Stimulated activated CD8-positive, alpha-beta memory T cell treated with anti-CD3 and anti-CD28 coated beads, Interleukin-4, amount 100 ng/mL, for 24 hours (primary cell): ENCODE measurements around the gene TMEM178B.
"Not testable (repeated sequence)": the region's sequence is repeated elsewhere in the genome, so short reads cannot be mapped to it uniquely, and the experiment has no call there.

Source experiments
- DNase-seq: peaks from one replicate; pipeline ENCODE4 v3.0.0-alpha.2; 2020; ENCODE audit warnings: low read depth

TMEM178B gene

DNA sequence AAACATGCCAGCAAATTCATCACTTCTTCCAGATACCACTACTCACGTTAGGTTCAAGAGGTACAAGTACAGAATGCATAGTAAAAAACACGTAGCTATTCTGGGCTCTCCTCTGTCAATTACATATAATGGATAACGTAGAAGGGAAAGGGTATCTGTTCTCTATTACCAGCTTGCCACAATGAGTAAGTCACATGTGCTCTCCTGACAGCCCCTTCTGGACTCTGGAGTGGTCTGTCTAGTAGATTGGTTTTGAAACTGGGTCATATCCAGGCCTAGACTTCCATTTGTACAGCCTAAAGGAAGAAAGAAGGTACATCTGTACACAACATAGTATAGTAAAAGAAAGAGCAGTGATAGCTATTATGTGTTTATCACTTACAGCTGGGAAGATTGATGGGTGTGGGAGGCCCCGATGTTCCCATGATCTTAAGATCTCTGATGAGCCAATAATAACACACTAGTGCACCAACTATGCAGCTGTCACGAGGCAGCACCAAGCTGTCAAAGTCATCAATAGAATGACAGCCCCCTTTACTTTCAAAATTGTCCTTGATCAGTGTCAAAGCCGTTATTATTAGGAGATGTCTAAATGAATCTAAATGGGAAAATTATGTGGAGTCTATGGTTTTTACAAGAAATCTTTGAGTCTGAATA is 315.4 kb downstream of the TMEM178B start:
- DNase-seq, result no peak

DNA sequence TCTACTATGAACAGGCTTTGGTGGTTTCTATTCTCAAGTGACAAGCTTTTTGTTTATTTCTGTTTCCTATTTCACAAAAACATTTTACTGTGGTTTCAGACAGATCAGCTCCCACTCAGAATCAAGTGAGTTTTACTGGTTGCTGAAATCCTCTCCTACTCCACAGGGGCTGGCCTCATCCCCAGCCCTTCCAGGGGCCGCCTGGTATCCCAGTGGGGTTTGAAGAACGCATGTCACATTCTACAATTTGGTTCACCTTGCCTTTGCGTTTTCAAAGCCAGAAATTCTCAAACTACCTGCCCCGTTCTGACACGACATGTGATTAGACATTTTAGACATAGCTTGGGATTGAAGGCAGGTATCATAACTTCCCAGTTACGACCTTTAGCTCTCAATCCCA is 316.5 kb downstream of the TMEM178B start:
- DNase-seq, result no peak

DNA sequence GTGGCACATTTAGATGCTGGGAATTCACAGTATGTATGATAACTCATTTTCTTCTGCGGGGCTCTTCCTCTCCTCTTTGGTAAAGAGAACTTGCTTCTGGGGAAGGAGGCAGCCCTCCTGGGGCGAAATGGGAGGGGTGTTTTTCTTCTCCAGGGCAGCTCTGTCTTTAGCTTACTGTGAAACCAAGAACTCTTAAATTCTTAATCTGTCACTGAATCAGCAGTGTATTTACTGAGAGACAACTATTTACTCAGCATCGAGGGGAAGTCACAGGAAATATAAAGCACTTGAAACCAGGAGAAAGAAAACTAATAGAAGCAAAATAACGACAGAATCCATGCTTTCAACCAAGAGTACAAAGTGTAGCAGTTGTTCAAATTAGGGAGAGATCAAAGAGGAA is 319.2 kb downstream of the TMEM178B start:
- DNase-seq, result no peak

DNA sequence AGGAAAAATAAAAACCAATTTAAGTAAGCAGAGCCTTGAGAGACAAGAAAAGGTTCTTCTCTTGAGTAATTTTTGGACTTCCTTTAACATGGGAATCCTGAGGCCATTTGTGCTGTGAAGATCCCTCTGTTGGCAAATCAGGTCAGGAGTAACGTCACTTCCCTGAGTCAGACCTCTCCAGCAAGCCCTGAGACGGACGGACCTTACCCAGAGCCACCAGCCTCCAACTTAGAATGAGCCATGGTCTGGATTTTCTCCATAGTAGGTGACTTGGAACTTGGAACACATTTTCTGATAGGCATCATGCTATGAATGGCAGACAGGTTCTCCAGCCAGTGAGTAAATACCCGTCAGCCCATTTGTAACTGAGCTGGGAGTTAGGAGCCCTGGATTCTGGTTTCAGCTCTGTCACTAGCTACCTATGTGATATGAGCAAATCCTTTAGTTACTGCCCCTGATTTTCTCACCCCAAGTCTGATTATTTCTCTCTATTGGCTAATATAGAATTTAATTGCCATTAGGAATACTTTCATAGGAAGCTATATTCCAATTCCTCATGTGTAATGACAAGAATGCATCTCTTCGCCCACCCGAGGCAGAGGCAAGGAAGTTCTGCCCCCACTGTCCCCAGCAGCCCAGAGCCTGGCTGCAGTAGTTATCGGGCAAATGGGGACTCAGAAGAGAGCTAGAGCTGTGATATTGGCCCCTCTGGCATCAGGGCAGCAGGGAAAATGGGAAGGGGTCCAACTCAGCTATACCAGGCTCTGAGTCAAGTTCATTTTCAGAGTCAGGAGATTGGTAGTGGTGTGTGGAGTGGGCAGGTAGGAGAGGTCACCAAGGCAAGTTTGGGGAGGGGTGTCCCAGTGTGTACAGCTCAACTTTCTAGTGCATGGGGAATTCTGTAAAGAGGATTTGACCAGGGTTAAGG is 323.6 kb downstream of the TMEM178B start:
- no peak for DNase-seq

DNA sequence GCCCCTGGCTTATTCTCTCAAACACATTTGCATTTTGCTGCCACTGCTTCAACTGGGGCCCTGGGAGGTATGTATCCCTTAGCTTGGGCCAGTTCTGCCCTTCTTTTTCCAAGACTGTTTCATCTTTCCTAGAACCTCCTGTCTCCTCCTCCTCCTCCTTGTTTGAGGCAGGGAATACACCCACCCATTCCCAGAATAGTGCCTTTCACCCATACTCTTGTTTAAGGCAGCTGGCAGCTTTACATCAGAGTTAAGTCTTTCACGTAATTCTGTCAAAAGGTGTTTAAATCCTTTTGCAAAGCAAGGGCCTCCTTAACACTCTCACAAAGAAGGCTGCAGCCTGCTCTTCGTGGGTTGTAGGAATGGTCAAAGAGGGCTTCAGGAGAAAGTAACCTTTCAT is 326.5 kb downstream of the TMEM178B start:
- no peak for DNase-seq

DNA sequence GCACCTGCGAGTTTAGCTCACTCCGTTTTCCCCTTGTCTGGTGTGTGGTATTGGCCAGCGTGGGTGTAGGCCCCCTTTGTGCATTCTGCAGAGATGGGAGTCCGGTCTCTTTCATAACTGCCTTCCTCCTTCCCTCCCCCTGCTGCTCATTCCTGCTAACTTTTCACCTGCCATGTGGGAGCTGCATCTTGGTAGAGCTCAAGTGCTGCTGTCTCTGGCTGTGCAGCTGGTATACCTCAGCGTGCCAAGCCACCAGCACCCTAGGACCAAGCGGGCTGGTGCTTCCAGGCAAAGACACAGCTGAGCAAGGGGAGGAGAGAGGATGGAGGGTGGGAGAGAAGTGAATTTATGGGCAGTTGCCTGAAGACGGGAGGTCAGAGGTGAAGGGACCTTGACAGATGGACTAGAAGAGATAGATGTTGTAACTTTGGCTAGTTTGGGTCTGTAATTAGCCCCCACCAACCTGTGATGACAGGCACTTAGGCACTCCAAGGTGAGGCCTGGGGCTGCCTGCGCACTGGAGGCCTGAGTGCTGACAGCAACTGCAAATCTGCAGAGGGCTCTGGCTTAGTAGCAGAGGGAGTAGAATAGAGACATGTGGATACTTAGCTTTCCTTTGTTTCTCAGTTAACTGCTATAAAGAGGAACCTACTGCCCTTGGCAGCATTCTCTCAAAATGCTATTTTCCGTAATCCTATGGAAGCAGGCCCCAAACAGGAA is 328.6 kb downstream of the TMEM178B start:
- DNase-seq, result no peak

DNA sequence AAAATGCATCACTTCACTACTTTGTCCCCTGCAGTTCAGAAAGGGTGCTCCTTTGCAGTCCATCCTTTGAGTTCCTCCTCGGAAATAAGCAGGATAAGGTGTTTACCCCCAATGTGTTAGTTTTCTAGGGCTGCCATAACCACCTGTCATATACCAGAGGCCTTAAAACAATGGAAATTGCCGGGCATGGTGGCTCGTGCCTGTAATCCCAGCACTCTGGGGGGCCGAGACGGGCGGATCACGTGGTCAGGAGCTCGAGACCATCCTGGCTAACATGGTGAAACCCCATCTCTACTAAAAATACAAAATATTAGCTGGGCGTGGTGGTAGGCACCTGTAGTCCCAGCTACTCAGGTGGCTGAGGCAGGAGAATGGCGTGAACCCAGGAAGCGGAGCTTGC is 330.0 kb downstream of the TMEM178B start:
- DNase-seq, result not testable (repeated sequence)

DNA sequence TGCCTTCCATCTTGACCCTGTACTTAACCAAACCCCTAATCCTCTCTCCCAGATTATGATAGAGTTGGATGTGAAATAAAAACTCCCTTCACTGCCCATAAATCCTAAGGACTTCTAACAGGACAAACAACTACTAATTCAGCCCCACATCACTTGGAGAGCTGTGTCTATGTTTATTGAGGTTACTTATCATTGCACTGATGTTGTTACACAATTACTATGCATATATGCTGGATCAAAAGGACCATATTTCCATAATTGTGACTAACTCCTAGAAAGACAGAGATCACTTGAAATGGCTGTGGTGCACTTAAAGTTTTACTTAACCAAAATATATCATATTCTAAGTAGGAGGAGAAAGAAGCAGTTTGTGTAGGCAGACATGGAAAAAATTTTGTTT is 332.5 kb downstream of the TMEM178B start:
- DNase-seq, result no peak

DNA sequence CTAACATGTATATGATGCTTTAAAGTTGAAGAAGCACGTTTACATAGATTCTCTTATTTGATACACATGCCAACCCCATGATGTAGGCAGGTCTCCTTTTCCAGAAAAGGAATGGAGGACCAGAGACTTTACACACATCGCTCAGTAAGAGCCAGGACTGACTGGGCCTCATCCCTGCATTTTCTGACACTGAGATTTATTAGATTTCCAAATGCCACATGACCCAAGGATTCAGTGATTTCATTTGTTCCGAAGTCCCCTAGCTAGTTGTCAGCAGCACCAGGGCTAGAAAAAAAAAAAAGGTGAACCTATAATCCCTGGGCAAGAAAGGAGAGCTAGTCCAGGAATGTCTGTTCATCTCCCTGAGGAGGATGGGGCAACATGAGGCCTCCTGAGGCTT is 334.0 kb downstream of the TMEM178B start:
- DNase-seq, result no peak

DNA sequence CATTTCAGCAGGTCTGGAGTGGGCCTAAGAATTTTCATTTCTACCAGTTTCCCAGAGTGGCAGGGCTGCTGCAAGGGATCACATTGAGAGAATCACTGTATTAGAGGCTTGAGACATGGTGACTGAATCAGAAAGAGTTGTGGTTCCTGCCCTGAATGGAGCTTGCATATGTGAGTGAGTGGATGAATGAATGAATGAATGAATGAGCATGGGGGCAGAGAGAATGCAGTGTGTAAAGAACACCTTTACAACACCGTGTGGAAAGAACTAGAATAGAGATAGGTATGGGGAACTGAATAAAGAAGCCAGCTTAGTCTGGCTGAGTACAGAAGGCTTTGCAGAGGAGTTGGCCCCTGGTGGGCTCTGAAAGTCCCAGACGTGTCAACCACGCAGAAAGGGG is 334.6 kb downstream of the TMEM178B start:
- no peak for DNase-seq

DNA sequence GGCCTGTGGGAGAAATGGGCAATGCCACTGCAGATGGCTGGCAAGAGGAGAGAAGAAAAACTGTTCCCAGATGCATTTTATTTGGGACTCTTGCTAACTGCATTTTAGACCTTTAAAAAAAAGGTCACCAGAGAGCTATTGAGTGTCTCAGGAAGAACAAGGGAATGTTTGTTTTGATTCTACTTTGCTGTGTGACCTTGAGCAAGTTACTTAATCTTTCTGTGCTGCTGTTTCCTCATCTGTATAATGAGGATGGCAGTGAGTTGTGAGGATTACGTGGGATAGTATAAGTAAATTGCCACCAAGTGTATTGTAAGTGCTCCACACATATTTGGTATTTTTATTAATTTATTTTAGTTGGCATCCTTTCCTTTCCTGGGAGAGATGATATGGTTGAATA is 335.4 kb downstream of the TMEM178B start:
- no peak for DNase-seq

DNA sequence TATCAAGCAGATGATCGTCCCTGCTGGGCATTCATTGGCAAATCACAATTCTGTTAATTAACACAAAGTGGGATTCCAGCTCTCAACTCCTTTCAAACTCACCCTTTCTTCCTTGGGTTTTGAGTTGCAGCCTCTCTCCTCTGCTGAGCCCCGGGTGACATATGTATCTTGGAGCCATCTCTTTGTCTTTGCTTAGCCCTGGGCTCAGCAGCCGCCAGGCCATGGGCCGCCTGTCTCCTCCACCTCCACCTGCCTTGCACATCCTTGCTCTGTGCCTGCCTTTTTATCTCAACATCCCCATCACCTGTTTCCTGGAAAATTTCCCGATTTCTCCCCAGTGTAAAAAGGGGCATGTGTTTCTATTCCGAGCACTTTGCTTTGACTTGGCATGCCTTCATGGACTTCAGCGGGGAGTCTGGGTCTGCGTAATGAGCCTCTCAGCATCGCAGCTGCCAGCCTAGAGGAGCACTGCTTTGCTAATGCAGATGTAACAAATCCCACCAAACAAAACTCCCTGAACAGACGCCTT is 336.0 kb downstream of the TMEM178B start:
- DNase-seq, result no peak

DNA sequence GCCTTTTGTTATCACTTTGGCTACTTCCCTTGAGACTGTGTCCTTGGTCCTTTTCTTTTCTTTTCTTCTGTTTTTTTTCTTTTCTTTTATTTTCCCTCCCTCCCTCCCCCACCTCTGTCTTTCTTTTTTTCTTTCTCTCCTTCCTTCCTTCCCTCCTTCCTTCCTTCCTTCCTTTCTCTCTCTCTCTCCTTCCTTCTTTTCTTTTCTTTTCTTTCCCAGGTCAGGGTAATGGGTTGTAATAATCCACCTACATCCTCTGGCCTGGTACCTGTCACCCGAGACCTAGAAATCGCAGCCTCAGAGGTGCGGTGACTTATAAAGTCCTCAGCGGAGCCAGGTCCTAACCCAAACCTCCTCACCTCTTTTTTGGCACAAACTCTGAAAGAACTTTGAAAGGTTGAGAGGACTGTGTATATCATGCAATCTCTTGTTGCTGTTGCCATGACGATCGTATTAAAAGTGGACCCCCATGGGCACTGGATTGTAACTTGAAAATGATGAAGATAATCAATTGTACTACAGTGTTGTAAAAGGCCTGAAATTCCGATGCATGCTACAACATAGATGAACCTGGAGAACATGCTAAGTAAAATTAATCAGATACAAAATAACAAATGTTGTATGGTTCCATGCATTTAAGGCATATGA is 336.6 kb downstream of the TMEM178B start:
- no peak for DNase-seq

DNA sequence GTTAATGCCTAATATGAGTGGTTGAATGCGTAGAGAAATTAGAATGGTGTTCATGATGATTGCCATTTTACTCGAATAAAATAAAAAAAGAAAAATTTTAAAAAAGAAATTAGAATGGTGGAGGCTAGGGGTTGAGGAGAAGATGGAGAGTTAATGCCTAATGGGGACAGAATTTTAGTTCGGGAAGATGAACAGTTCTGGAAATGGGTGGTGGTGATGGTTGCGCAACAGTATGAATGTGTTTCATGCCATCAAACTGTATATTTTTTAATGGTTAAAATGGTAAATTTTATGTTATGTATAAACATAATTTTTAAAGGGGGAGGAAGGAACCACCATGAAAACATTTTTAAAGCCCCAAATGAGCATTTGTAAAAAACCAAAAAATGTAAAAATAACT is 337.3 kb downstream of the TMEM178B start:
- DNase-seq, result no peak

DNA sequence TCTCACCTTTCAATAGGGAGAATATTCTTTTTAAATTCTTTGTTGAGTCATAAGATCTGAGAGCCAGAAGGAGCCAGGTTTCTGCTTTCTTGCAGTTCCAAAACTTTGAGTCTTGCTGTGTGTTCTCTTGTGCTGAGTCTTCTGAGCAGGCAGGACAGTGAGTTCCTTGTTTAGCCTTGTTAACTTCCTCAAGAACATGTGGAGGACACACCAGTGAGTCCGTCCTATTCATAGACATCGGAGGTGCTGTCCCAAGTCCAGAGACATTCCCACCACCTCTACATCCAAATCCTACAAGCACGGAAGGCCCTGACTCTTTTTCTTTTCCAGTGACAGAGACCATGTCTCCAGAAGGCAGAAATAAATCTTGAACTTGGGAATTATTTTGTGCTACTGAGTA is 342.1 kb downstream of the TMEM178B start:
- no peak for DNase-seq

DNA sequence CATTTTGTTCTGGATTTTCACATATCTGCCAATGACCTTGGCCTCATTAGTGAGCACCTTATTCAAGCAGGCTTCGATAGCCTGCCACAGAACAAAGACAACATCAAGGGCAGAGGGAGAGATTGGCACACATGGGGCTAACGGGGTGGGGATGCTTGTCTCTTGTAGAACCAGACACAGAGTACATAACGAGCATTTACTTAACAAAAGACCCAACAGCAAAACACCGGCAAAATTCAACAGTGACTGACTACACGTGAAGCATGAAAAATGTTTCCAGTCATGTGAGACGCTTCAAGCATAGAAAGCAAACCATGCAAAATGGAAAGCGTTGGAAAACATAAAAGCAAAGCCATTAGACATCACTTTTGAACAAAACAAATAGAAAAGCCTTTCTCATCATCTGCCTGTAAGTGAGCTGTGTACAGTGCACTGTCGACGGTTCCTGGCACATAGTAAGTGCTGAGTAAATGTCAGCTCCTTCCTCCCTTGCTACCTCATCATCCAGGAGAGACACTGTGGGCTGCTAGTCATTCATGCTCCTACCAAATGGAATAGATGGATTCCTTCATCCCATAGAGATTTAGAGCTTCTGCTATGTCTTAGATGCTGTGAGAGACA is 342.9 kb downstream of the TMEM178B start:
- no peak for DNase-seq

DNA sequence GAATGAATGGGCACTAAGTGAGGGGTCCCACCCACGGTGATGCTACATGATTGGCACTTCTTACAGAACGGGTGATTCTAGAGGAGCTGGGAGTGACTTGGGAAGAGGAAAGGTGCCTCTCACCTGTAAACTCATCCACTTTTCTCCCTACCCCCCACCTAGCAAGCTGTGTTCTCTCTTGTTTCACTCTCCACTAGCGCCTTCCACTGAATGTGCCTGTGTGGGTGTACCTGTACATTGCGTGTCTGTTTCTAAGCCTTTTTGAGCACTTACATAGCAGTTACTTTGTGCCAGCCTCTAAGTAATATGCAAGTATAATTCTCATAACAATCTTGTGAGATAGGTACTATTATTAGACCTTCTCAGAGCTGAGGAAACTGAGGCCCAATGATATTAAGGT is 343.6 kb downstream of the TMEM178B start:
- DNase-seq, result no peak

DNA sequence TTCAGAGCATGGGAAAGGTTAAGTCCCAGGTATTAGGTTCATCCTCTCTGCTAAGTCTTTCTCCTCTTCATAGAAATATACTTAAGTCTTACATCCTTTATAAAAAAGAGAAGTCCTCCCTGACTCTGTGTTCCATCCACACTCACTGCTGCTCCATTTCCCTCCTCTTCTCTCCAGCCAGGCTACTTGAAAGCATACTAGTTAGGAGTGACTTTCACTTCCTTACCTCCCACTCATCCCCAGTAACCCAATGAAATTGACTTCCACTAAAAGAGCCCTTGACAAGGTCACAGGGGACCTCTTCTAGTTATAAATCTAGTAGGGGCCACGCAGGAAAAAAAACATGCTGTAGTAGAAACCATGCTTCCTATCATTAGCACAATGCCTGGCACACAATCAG is 344.2 kb downstream of the TMEM178B start:
- DNase-seq, result no peak

DNA sequence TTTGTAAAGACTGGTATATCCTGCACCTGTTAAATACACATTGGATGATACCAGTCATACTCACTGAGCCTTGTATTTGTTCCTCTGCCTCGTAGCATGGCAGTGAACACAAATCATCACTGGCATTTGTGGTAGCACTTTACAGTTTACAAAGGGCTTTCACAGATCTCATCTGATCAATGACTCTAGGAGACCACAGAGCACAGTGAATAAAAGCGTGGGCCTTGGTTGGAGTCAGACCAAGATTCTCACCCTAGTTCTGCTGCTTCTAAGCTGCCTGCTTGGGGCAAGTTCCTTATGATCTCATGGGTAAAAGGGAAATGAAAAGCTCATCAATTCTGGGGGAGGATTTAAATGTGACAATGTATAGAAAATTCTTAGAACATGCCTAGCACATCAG is 347.4 kb downstream of the TMEM178B start:
- no peak for DNase-seq

DNA sequence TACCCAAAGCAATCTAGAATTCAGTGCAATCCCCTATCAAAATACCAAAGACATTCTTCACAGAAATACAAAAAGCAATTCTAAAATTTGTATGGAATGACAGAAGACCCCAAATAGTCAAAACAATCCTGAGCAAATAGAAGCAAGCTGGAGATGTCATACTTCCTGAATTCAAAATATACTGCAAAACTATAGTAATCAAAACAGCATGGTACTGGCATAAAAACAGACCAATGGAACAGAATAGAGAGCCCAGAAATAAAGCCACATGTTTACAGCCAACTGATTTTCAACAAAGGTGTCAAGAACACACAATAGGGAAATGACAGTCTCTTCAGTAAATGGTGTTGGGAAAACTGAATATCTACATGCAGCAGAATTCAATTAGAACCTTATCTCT is 353.3 kb downstream of the TMEM178B start:
- no peak for DNase-seq

DNA sequence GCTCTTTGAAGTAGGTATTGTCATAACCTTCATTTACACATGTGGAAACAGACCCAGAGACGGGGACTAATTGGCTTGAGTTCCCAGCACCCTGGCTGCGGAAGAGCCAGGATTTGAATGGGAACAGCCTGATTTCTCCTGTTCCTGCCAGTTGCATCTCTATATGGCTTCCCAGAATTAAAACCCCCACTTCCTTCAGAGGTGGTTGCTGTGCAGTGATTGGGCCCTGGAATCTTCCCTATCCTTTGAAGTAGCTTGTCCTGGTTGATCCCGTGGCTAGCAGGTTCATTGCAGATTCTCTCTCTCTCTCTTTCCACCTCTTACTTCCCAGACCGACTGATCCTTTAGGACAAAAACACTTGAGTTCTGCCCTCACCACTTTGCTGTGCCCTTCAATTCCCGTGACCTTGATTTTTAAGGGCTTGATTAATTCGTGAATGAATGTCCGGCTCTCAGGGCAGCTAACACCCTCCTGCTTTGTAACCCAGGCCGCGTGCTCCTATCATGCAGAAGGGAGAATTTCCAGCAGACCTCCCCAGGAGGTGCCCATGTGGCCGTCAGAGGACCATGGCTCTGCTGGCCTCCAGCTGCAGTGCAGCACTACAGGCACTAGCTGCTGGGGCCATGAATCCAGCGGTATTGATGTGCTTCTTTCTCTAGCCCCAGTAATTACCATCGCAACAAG is 356.7 kb downstream of the TMEM178B start:
- DNase-seq, result no peak
